Stomach (tissue), 9 donors: ENCODE results near the gene NPAS3. TPM values are rescaled to one million over a fixed set of nuclear protein-coding genes. Genes with fewer than 3 reads are reported as not detected.
A peak's percentile ranks its signal among the peaks of the same experiment; 100 is the strongest.

Experiments
- DNase-seq, 2 donors: peaks; one replicate each; pipeline versions ENCODE4 v3.0.0 to v3.0.0-alpha.2; 2013 to 2019
- H3K27ac ChIP-seq, 5 donors: fragments of 200-600 bp in 4 of 5; sonication (generic) in 4 of 5; one replicate each; pipeline ENCODE4 v1.5.1; 2013 to 2019; ENCODE audit warnings: mild to moderate bottlenecking in 1 of 5, moderate library complexity in 1 of 5
- H3K27me3 ChIP-seq, 3 donors: fragments of 200-600 bp; sonication (generic); one replicate each; pipeline ENCODE4 v1.5.1; 2017 to 2019; ENCODE audit warnings: mixed run types in 1 of 3
- H3K36me3 ChIP-seq, 4 donors: fragments of 200-600 bp; sonication (generic); 1 replicate in 3 of 4; 2 replicates in 1 of 4; pipeline ENCODE4 v1.5.1; 2016 to 2019
- H3K4me1 ChIP-seq, 4 donors: fragments of 200-600 bp; sonication (generic); one replicate each; pipeline ENCODE4 v1.5.1; 2016 to 2019
- H3K4me3 ChIP-seq, 4 donors: fragments of 200-600 bp; sonication (generic) in 3 of 4; one replicate each; pipeline ENCODE4 v1.5.1; 2016 to 2019; ENCODE audit warnings: mild to moderate bottlenecking in 1 of 4
- H3K9me3 ChIP-seq, 4 donors: fragments of 200-600 bp; sonication (generic); one replicate each; pipeline ENCODE4 v1.5.1; 2016 to 2019
- EP300 ChIP-seq: sonication (generic); formaldehyde crosslinking; IDR thresholded peaks from one replicate; pipeline ENCODE4 v1.6.1; 2017; ENCODE audit warnings: antibody characterized with exemption
- POLR2A ChIP-seq, 4 donors: fragments of 450-650 bp; IDR thresholded peaks; one replicate each; pipeline ENCODE4 v1.6.1; 2016; ENCODE audit warnings: antibody characterized with exemption in 4 of 4, control low read depth in 2 of 4, mild to moderate bottlenecking in 1 of 4, moderate library complexity in 1 of 4
- POLR2AphosphoS5 ChIP-seq, 3 donors: sonication (generic); formaldehyde crosslinking; IDR thresholded peaks; one replicate each; pipeline ENCODE4 v1.6.1; 2016; ENCODE audit warnings: antibody characterized with exemption in 3 of 3
- WGBS, 5 donors: extraction: QIAGEN DNeasy Blood & Tissue Kit in 3 of 5; methylation state at CpG; one replicate each; pipeline versions ENCODE4 v1.1.5 to v1.1.7; 2013 to 2018; 5-methylcytosine and 5-hydroxymethylcytosine counted together
- intact Hi-C: fragments of 100-400 bp; cut with DNase I; formaldehyde crosslinking; loops from one replicate; pipeline ENCODE4 v1.15.1; 2023; ENCODE audit warnings: low total_unique reads
- polyA plus RNA-seq, 3 donors: library from polyadenylated mRNA; stranded (reverse); fragments of 200-250 nt; gene quantifications; one replicate each; pipeline ENCODE4 v1.2.3, GENCODE V29; 2013
- total RNA-seq, 5 donors: library from RNA; depleted of rRNA; stranded (reverse); fragments of >200 nt; gene quantifications; one replicate each; pipeline versions ENCODE4 v1.1.0 to v1.2.3, GENCODE V29; 2014 to 2016
- TF ChIP-seq, protein P1 (sequence below), 7 experiments: fragments of 450-650 bp in 4 of 7; fragments of 200-600 bp in 3 of 7; sonication (generic) in 3 of 7; IDR thresholded peaks; one replicate each; pipeline ENCODE4 v1.5.1; 2016 to 2019; ENCODE audit warnings: antibody characterized with exemption in 7 of 7, control low read depth in 2 of 7, mild to moderate bottlenecking in 1 of 7
- donor health status: healthy with polysubstance abuse.
- donor health status: Bipolar disorder and iron deficiency.
- donor health status: healthy.

NPAS3 gene
- total and polyA plus RNA-seq, 8 donors = under 0.01 to 7.9 (median 0.76) TPM; not detected in 1

DNA sequence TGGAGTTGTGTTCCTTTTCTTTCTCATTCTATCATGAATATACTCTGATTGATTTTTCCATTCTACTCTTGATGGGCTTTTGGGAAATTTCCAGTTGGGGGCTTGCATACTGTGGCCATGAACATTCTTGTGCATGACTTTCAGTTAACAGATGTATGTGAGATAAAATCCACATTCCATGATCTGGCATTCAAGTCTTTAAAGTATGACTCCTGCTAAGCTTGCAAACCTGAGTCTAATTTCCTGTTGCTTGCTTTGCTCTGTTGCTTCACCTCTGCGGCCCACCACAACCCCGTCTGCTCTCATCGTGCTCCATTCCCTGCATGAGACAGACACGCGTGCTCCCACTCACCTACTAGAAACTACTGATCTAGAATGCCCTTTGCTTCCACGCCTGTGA is 24.3 kb upstream of the NPAS3 start:
- intact Hi-C loops = no loop called here
- no peaks in the 10 kb centered on the region for H3K9me3 ChIP-seq
- no peak overlapping the region for H3K4me3 ChIP-seq
- WGBS, 5 donors = 89 to 97% (median 96%) methylated on average over 6 of the region's 6 CpGs
- no peak overlapping the region for H3K27ac ChIP-seq
- peaks cover 0 to 4% (median 0%) of the 10 kb centered on the region in 3 donors for H3K27me3 ChIP-seq
- no peak for TF ChIP-seq POLR2AphosphoS5 (IDR thresholded peaks at IDR 0.05)
- TF ChIP-seq POLR2A (IDR thresholded peaks at IDR 0.05) = no peak
- TF ChIP-seq, protein P1, sequence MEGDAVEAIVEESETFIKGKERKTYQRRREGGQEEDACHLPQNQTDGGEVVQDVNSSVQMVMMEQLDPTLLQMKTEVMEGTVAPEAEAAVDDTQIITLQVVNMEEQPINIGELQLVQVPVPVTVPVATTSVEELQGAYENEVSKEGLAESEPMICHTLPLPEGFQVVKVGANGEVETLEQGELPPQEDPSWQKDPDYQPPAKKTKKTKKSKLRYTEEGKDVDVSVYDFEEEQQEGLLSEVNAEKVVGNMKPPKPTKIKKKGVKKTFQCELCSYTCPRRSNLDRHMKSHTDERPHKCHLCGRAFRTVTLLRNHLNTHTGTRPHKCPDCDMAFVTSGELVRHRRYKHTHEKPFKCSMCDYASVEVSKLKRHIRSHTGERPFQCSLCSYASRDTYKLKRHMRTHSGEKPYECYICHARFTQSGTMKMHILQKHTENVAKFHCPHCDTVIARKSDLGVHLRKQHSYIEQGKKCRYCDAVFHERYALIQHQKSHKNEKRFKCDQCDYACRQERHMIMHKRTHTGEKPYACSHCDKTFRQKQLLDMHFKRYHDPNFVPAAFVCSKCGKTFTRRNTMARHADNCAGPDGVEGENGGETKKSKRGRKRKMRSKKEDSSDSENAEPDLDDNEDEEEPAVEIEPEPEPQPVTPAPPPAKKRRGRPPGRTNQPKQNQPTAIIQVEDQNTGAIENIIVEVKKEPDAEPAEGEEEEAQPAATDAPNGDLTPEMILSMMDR (IDR thresholded peaks at IDR 0.05) = no peak
- TF ChIP-seq EP300 = no peak
- H3K4me1 ChIP-seq = no peaks in the 10 kb centered on the region
- no peaks in the 10 kb centered on the region for H3K36me3 ChIP-seq
- no peak for DNase-seq

DNA sequence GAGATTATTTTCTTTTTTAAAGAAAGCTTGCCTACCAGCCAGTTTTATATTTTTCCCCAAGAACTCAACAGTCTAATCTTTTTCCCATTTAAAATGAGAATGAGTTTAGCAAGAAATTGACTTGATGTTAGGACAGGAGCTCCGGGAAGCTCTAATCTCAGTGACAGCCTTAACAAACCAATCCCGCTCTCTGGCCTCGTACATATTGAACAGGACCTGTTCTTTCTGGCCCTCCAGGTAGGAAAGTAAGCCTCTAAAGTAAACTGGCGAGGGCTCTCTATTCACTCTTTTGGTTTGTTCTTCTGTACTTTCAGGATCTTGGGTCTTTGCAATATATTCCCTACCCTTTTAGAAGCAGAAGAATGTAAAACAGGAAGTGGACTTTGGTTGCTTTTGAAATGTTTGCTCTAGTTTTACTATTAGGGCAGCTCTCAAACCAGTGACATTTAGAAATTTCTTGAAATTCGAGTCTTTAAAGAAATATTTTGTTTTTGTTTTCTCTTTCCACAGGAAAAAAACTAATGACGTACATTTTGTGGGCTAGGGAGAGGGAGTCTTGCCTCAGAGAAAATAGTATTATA is 17.9 kb upstream of the NPAS3 start:
- 29 to 52% (median 46%) methylated on average over 6 of the region's 6 CpGs for WGBS, 5 donors
- H3K27ac ChIP-seq = no peak overlapping the region
- no peak for DNase-seq
- no peaks in the 10 kb centered on the region for H3K9me3 ChIP-seq
- H3K4me1 ChIP-seq = no peaks in the 10 kb centered on the region
- no peaks in the 10 kb centered on the region for H3K27me3 ChIP-seq
- no peak overlapping the region for H3K4me3 ChIP-seq
- TF ChIP-seq POLR2A (IDR thresholded peaks at IDR 0.05) (no peak), POLR2AphosphoS5 (IDR thresholded peaks at IDR 0.05) (no peak), EP300 (no peak)
- TF ChIP-seq, protein P1 (IDR thresholded peaks at IDR 0.05) = no peak
- intact Hi-C loops = no loop called here
- no peaks in the 10 kb centered on the region for H3K36me3 ChIP-seq

DNA sequence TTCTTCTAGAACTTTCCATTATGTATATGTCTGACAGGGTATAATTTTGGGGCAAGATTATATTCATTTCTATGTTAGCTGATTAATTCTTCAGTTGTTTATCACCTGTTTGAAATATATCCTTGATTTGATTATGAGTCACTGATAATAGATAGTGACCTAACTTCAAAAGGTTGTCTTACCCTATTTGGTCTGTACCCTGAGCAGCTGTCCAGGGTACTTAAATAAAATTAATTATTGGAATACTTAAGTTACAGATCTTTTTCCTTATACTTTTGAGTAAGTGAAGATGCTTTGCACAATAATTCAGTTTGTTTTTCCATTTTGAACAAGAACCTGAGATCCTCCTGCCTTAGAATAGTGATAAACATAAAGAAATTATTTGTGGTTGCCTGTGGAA is 13.2 kb upstream of the NPAS3 start:
- no peaks in the 10 kb centered on the region for H3K36me3 ChIP-seq
- no peak for DNase-seq
- H3K4me1 ChIP-seq = no peaks in the 10 kb centered on the region
- no peaks in the 10 kb centered on the region for H3K9me3 ChIP-seq
- H3K4me3 ChIP-seq = no peak overlapping the region
- intact Hi-C loops = no loop called here
- H3K27me3 ChIP-seq = no peaks in the 10 kb centered on the region
- no peak for TF ChIP-seq POLR2AphosphoS5 (IDR thresholded peaks at IDR 0.05)
- no peak for TF ChIP-seq POLR2A (IDR thresholded peaks at IDR 0.05)
- TF ChIP-seq, protein P1 (IDR thresholded peaks at IDR 0.05) = no peak
- TF ChIP-seq EP300 = no peak
- no peak overlapping the region for H3K27ac ChIP-seq

DNA sequence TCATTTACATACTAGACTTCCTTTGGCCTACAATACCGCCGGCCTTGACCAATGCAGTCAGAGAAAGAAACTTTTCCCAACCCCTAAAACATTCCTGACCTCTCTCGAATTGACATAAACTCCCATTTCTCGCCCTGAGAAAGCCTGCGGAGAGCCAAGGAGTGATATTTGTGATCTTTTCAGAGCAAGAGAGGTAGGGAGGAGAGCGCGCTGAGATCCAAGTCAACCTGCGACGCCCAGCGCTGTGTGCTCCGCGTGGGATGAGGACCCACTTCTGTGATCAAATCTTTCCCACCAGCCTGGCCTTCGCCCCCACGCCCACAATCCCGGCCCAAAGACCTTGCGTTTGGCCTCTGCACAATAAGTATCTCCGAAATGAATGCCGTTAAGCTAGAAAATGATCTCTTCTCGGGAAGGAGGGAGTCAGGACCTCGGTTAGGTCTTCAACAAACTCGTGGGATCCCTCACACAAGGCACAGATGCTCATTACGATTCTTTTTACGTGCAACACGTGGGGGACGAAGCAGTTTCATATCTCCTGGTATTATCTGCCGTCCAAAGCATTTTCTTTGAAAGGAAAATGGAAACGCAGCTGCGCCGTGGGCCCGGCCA is 6.3 kb upstream of the NPAS3 start:
- Histone ChIP-seq H3K27me3 (peaks cover 0 to 66% (median 33%) of the 10 kb centered on the region in 3 donors), H3K4me3 (peak overlapping the region; percentile 48 to 59 (median 50)), H3K27ac (peak overlapping the region in 1 of 5 donors; percentile 49), H3K4me1 (peaks cover 14 to 34% (median 26%) of the 10 kb centered on the region in 4 donors), H3K9me3 (no peaks in the 10 kb centered on the region), H3K36me3 (no peaks in the 10 kb centered on the region)
- 32 to 47% (median 39%) methylated on average over 30 of the region's 30 CpGs for WGBS, 5 donors
- DNase-seq = no peak
- no peak for TF ChIP-seq EP300
- TF ChIP-seq POLR2AphosphoS5 (IDR thresholded peaks at IDR 0.05) = no peak
- no peak for TF ChIP-seq POLR2A (IDR thresholded peaks at IDR 0.05)
- TF ChIP-seq, protein P1 (IDR thresholded peaks at IDR 0.05) = no peak
- intact Hi-C loops = no loop called here
